ENCODE data around the gene ZSWIM1.
"Not testable (repeated sequence)": the region's sequence is repeated elsewhere in the genome, so short reads cannot be mapped to it uniquely, and the experiment has no call there.

The ZSWIM1 gene

DNA sequence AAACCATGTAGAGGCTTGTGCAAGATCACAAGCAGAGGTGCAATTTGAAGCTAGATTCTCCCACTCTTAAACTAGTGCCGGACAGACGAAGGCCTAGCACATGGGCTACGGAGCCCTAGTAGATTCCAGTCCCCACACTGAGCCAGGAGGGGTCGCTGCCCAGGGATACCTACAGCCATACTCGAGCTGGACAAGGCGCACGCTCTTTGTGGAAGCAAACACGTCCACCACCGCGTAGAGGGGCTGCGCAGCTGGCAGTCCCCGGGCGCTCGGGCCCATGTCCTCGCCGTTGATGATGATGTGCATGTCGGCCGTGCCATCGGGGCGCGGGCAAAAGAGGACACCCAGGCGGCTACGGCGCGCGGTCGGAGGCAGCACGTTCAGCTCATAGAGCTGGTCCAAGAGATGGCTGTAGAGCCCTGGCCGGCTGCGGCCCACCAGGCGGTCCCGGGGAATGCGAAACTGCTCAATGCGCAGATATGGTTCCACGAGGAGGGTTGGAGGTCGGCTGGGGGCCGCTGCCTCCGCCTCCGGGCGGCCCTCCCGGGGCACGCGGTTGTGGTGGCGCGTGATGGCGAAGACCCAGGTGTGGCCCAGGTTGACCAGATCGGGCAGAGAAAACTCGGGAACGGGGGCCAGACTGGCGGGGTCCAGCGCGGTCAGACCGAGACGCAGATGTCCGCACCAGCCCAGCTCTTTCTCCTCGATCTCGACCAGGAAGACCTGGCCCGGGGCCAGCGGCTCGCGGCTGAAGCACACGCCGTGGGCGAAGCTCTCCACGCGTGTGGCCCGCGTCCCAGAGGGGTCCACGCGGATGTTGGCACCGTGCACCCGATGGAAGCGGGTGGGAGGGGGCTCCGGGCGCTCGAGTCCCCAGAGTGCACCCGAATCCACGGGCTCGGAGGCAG is 9.3 kb downstream of the ZSWIM1 start:
- peak; percentile 15 for DNase-seq

DNA sequence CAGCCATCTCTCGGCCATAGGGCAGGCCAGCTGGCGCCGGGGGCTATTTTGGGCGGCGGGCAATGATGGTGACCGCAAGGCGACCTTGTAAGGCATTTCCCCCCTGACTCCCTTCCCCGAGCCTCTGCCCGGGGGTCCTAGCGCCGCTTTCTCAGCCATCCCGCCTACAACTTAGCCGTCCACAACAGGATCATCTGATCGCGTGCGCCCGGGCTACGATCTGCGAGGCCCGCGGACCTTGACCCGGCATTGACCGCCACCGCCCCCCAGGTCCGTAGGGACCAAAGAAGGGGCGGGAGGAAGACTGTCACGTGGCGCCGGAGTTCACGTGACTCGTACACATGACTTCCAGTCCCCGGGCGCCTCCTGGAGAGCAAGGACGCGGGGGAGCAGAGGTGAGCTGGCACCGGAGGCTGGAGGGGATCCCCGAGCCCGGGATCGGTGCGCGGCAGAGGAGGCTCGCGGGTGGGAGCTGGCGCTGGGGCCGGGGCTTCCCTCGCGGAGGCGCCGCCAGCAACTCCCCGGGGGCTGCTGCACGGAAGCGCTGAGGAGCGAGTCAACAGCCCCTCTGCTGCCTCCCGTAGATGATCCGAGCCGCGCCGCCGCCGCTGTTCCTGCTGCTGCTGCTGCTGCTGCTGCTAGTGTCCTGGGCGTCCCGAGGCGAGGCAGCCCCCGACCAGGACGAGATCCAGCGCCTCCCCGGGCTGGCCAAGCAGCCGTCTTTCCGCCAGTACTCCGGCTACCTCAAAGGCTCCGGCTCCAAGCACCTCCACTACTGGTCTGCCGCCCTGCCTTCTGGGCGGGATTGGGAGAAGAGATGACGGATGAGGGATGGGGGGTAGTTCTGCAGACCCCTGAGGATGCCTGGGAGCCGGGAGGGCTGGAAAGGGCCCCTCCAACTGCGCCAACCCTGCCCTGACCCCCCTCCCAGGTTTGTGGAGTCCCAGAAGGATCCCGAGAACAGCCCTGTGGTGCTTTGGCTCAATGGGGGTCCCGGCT is 10.3 kb downstream of the ZSWIM1 start, which contains the start of the genes CTSA and NEURL2:
TSS of gene CTSA (plus strand) at position 351 of the 999 bp plus-strand sequence. CDS start at position 585, 234 bp downstream.
TSS of gene NEURL2 (minus strand) at position 224 of the 999 bp plus-strand sequence. CDS start at position 7, 217 bp downstream.
- peak; percentile 77 for DNase-seq

DNA sequence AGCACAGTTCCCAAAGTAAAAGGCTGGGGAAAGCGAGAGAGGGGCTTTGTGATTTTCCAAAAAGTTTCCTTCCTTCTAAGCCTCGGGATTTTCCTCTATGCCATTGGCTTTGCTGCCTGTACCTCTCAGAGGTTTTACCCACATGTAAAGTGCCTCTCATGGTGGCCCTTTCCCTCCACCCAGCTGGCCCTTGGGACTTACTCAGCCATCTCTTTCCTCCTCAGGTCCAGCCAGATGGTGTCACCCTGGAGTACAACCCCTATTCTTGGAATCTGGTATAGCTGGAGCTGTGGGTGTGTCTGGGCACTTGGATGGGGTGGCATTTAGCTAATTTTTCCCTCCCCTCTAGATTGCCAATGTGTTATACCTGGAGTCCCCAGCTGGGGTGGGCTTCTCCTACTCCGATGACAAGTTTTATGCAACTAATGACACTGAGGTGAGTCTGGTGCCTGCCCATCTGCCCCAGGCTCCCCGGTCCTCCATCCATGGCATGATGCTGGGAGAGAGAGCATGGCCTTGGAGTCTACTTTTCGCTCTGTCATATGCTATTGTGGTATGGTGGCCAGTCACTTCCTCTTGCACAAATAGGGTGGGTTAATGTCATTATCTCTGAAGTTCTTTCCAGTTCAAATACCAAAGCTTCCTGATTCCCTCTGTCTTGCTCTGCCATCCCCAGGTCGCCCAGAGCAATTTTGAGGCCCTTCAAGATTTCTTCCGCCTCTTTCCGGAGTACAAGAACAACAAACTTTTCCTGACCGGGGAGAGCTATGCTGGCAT is 11.2 kb downstream of the ZSWIM1 start:
- no peak for DNase-seq

DNA sequence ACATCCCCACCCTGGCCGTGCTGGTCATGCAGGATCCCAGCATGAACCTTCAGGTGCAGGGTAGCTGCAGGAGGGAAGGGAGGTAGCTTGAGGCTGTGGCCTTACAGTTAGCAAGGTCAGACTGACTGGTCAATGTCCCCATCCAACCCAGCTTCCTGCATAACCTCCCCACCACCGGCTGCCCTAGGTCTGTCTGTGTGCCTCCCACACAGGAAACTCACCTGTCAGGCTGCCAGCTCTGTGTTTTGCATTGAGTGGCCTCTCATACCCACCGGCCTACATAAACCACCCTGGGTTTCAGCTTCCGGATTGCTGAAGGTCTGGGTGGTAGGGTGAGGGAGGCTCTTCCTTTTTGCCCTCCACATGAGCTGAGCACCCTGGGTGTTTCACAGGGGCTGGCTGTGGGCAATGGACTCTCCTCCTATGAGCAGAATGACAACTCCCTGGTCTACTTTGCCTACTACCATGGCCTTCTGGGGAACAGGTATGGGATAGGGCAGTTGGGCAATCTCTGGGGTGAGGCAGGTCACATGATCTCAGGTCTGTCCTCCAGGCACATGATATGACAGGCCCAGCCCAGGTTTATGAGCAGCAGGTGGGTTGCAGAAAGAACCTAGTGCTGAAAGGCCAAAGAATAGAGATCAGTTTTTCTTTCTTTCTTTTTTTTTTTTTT is 11.9 kb downstream of the ZSWIM1 start:
- no peak for DNase-seq

DNA sequence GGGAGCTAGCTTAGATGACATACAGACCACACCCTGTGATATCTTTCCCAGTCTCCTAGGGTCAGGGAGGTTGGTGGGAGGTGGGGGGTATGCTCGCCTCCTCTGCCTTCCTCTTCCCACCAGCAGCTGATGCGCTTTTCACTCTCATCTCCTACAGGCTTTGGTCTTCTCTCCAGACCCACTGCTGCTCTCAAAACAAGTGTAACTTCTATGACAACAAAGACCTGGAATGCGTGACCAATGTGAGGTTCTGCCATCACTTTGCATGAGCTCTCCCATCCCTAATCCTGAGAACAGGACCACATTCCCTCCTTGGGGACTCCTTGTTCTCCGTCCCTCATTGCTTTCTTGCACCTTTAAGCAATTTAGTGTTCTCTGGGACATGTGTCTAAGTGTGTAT is 12.8 kb downstream of the ZSWIM1 start:
- no peak for DNase-seq

DNA sequence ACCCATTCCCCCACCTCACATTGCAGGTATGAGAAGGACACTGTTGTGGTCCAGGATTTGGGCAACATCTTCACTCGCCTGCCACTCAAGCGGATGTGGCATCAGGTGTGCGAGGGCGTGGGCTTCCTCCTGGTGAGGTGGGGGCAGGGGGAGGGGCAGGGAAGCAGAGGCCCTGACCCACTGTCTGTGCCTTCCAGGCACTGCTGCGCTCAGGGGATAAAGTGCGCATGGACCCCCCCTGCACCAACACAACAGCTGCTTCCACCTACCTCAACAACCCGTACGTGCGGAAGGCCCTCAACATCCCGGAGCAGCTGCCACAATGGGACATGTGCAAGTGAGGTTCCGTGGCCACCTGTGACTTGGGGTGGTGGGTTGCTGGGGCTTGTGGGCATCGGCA is 13.8 kb downstream of the ZSWIM1 start:
- DNase-seq, result no peak

DNA sequence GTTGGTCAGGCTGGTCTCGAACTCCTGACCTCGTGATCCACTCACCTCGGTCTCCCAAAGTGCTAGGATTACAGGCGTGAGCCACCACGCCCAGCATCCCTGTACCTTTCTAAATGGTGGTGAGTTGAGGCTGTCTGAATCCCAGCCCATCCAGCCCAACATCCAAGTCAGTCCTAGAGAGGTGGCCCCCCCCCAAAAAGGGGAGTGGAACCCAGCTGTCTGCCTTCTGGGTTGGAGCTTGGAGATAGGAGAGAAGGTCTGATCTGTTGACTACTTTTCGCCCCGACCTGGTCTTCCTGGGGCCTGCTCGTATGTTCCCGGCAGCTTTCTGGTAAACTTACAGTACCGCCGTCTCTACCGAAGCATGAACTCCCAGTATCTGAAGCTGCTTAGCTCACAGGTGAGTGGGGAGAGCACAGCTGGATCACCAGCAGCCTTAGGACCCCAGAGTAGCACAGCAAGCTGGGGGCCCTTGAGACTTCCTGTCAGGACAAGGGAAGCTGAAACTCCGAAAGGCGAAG is 15.7 kb downstream of the ZSWIM1 start:
- no peak for DNase-seq

DNA sequence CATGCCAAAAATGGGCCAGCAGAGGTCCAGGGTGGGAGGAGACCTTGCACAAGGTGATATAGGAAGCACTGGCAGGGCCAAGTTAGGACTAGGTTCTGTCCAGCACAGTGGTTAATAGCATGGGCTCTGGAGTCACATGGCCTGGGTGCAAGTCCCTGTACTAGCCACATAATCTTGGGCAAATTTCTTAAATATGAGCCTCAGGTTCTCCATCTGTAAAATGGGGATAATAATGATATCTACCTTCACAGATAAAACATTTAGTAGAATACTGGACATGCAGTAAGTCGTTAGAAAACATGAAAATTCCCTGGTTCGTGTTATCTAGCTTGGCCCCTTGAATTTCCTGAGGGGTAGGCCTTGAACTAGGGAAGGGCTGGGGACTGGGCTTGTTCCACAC is 16.3 kb downstream of the ZSWIM1 start:
- no peak for DNase-seq

DNA sequence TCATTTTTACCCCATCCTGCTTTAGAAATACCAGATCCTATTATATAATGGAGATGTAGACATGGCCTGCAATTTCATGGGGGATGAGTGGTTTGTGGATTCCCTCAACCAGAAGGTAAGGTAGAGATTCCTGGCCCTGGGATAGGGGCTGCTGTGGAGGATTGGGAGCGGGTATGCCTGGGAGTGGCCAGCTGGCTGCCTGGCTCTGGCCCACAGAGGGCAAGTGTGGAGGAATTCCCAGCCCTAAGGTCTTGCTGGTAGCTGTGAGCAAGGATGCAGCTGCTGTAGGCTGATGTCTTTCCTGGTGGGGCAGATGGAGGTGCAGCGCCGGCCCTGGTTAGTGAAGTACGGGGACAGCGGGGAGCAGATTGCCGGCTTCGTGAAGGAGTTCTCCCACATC is 16.7 kb downstream of the ZSWIM1 start:
- no peak for DNase-seq

DNA sequence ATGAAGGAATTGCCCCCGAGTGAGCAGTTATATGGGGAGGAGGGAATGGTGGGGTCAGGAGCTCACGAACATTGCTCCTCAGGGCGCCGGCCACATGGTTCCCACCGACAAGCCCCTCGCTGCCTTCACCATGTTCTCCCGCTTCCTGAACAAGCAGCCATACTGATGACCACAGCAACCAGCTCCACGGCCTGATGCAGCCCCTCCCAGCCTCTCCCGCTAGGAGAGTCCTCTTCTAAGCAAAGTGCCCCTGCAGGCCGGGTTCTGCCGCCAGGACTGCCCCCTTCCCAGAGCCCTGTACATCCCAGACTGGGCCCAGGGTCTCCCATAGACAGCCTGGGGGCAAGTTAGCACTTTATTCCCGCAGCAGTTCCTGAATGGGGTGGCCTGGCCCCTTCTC is 17.3 kb downstream of the ZSWIM1 start:
- DNase-seq, result no peak

DNA sequence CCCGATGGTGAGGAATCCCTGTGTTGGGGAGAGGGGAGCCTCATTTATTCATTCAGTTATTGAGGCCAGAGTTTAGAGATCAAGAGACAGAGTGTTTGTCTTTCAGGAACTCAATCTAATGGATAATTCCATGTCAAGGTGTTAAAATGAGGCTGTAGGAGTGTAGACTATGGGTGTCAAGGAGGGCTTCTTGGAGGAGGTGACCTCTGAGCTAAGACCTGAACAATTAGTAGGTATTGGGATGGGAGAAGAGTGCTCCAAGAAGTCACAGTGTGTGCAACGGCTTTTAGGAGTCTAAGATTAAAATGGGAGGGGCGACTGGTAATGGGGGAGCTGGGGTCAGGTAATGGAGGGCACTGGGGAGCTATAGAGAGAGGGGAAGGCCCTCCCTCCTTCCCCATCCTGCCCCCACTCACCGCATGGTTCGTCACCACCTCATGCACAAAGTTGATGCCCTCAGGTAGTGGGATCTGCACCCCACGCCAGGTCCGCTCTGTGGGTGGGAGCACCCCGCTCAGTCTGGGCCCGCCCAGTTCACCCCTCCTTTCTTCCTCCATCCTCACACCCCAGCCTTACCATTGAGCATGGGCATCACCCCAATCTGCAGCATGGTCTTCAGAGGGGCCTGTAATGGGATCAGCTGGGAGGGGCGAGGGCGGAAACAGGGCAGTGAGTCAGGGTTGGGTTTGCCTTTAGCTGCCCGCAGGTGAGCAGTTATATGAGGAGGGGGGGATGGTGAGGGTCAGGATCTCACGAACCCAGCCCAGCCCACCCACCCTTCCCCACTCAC is 18.2 kb downstream of the ZSWIM1 start:
- DNase-seq, result no peak

DNA sequence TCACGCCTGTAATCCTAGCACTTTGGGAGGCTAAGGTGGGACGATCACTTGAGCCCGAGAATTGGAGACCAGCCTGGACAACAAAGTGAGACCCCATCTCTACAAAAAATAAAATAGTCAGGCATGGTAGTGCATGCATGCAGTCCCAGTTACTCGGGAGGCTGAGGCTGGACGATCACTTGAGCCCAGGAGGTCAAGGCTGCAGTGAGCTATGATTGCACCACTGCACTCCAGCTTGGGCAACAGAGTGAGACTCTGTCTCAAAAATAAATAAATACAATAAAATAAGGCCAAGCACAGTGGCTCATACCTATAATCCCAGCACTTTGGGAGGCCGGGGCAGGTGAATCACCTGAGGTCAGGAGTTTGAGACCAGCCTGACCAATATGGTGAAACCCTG is 20.3 kb downstream of the ZSWIM1 start:
- not testable (repeated sequence) for DNase-seq

DNA sequence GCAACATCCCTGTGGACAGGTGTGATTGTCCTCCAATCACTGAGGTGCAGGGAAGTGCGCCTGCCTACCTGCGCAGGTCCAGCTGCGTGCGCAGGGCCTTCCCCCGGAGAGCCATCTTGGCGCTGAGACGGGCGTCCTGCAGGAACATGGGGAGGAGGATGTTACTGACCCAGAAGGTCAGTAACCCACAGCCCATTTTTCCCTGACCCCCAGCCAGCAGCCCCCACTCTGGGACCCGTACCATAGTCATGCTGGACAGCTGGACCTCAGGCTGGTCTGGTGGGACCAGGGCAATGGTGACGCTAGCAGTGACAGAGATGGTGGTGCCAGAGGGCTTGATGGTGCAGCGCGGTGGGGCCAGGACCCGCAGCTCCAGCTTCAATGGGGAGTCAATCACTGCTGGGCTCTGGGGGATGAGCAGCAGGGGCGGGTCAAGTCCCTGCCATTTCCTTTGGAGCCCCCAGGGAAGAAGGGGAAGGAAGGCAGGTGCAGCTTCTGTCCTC is 21.2 kb downstream of the ZSWIM1 start:
- no peak for DNase-seq

DNA sequence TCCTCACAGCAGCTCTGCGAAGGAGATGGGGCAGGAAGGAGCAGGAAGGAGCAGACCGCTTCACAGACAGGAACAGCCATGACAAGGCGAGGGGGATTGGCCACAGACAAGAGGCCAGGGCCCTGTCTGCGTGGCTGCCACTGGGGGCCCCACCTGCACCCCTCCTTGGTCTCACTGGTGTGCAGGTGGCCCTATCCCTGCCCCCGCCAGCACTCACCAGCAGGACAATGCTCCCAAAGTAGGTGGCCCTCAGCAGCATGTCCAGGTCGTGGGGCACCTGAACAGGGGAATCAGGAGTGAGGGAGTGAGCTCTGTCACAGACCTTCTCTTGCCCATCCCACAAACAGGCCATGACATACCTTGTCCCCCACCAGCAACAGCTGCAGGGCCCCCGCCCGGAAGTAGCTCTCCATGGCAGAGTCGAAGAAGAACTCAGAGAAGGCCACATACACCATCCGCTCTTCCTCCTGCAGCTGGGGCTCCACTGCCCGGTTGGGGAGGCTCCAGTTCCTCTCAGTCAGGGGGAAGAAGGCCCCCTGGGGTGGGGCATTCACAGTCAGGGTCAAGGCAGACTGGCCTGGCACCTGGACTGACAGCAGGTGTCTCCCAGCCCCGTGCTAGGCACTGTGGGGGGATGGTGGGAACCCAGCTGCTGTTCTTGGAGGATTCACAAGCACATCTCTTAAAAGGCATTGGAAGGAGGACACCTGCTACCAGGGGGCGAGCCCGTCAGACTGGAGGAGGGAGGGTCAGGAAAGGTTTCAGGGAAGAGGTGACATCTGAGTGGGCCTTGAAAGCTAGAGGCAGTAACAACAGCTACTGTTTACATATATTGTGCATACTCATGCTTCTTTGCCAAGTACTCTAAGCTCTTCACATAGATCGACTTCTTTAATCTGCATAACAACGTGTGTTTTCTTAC is 23.8 kb downstream of the ZSWIM1 start:
- no peak for DNase-seq

DNA sequence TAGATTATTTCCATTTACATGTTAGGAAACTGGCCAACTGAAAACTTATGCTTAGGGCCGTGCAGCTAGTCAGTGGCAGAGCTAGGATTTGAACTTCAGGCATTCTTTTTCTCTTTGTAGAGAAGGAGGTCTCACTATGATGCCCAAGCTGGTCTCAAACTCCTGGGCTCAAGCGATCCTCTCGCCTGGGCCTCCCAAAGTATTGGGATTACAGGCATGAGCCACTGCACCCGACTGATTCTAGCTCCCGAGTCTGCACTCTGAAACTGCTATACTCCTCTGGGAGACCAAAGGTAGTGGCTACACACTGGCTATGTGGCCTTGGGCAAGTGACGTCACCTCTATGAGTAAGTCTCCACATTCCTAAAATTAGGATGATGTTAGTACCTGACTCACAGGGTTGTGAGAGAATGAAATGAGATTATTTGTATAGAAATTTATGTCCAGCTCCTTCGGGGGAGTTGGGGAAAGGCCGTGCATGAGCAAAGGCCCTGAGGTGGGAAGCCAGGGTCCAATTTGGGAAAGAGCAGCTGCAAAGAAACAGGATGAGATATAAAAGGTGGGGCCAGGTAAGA is 24.6 kb downstream of the ZSWIM1 start:
- no peak for DNase-seq

DNA sequence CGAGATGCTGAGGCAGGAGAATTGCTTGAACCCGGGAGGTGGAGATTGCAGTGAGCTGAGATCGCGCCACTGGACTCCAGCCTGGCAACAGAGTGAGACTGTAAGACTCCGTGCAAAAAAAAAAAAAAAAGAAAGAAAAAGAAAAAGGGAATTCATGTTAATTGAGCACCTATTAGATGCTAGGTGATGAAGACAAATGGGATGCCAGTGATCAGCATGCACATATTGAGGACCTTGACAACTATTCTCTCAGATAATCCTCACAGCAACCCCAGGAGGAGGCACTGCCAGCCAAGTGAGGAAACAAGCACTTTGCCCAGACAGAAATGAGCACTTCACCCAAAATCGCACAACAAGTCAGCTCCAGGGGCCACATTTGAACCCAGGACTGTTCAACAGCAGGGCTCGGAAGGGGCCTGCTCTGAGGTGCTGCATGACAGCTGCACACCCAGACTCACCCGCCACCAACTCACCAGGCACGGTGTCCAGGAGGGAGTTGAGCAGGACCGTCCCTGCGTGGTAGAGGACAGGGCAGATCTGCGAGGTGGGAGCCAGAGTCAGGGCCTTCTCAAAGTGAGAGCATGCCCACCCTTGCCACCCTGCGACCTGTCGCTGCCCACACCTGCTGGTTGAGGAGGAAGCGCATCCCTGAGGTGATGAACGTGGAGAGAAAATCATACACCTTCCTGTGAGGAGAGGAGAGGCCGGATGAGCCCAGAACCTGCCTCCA is 26.4 kb downstream of the ZSWIM1 start:
- no peak for DNase-seq

DNA sequence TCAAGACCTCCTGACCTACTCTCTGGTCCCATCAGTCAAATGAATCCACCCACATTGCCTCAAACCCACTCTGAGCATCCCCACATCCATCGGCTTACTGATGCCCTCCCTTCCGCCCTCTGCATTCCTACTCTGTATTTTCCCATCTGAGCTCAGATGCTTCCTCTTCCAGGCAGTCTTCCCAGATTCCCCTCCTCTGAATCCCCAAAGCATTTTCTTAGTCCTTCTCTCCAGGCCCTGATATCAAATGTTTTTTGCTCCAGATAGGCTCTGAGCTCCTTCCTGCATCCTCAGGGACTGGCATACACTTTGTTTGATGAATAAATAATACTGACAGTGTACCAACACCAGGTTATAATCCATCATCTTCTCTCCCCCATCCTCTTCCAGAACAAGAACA is 27.1 kb downstream of the ZSWIM1 start:
- no peak for DNase-seq

DNA sequence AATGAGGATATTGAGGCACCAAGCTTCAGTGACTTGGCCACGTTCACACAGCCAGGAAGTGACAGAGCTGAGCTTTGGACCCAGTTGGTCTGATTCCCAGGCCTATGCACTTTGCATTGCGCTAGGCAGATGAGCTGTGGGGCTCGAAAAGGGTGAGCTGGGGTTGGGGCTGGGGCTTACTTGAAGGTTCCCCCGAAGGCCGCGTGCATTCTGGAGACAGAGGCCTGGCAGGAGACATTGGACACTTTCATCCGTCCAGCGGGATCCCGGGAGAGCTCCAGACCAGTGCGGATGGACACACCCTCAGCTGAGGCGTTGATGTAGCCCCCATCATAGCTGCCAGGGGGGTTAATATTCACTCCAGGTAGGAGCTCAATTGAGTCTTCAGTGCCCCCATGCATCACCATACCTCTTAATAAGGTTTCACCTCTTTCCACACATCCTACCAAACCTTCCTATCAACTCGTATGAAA is 28.3 kb downstream of the ZSWIM1 start:
- DNase-seq, result no peak
